ENCODE measurements around the gene SLA2. TPM values are rescaled to one million over a fixed set of nuclear protein-coding genes. Genes with fewer than 3 reads are reported as not detected.
"Not testable (repeated sequence)": the region's sequence is repeated elsewhere in the genome, so short reads cannot be mapped to it uniquely, and the experiment has no call there.

SLA2 gene
- total RNA-seq (ENCODE audit: low replicate concordance), result 0.21 and 0.50 TPM in 2 replicates

- peaks cover 18% of the 10 kb centered on the region for H3K4me1 Mint-ChIP-seq
- H3K27ac ChIP-seq, result peak within 1 kb of the TSS; percentile 41
- H3K36me3 ChIP-seq, result no peaks in the 10 kb centered on the region
- H3K4me1 ChIP-seq, result peaks cover 31% of the 10 kb centered on the region
- no peaks in the 10 kb centered on the region for H3K27me3 ChIP-seq
- peak within 1 kb of the TSS; percentile 55 for H3K4me2 ChIP-seq
- peaks cover 24% of the 10 kb centered on the region for H3F3A ChIP-seq (ENCODE audit: low read depth)
- no peak within 1 kb of the TSS for H3K4me3 Mint-ChIP-seq
- peak within 1 kb of the TSS; percentile 72 for H3K27ac Mint-ChIP-seq
- no peaks in the 10 kb centered on the region for H3K9me3 ChIP-seq (ENCODE audit: low read depth)
- H3K4me3 ChIP-seq, result no peak within 1 kb of the TSS
- no peaks in the 10 kb centered on the region for H3K9me3 Mint-ChIP-seq
- no peak within 1 kb of the TSS for H3K9ac ChIP-seq
- TF ChIP-seq EZH2 (IDR thresholded peaks at IDR 0.05) (no peak), CTCF (IDR thresholded peaks at IDR 0.05) (no peak), EZH2phosphoT487 (IDR thresholded peaks at IDR 0.05) (no peak)
- H4K20me1 ChIP-seq (ENCODE audit: low read depth), result no peaks in the 10 kb centered on the region
- H3K79me2 ChIP-seq (ENCODE audit: low read depth), result no peaks in the 10 kb centered on the region
- H2AFZ ChIP-seq (replicated peaks), result no peak within 1 kb of the TSS
- H3K27me3 Mint-ChIP-seq (ENCODE audit: insufficient read depth, low read depth), result peaks cover 7% of the 10 kb centered on the region
- no peak for DNase-seq (ENCODE audit: low spot score)
- H3K36me3 Mint-ChIP-seq, result no peaks in the 10 kb centered on the region
Observed at GRCh38 chr20:36645998-36646397, at the start of gene SLA2. Gene SLA2 (minus strand): TSS chr20:36646196. CDS start chr20:36641335, 4,861 bp downstream.

GRCh38 chr20:36695467-36695866, 49.5 kb upstream of the SLA2 start:
- not testable (repeated sequence) for H3K9me3 Mint-ChIP-seq; H3K27me3 ChIP-seq; H3K27ac Mint-ChIP-seq; H3K4me1 Mint-ChIP-seq; H3K4me3 Mint-ChIP-seq; DNase-seq (ENCODE audit: low spot score); H3K4me2 ChIP-seq; H3K9ac ChIP-seq; H3K36me3 ChIP-seq; H2AFZ ChIP-seq (replicated peaks); H3K27me3 Mint-ChIP-seq (ENCODE audit: insufficient read depth, low read depth); H3K4me1 ChIP-seq; H3K4me3 ChIP-seq; H3K27ac ChIP-seq; H3K9me3 ChIP-seq (ENCODE audit: low read depth); H3K79me2 ChIP-seq (ENCODE audit: low read depth); H3F3A ChIP-seq (ENCODE audit: low read depth); H4K20me1 ChIP-seq (ENCODE audit: low read depth)
- peaks cover 11% of the 10 kb centered on the region for H3K36me3 Mint-ChIP-seq

GRCh38 chr20:36688630-36689029, 42.6 kb upstream of the SLA2 start:
- Histone ChIP-seq H4K20me1 (ENCODE audit: low read depth) (no peaks in the 10 kb centered on the region), H3K9ac (no peak overlapping the region), H3K79me2 (ENCODE audit: low read depth) (no peaks in the 10 kb centered on the region), H3K9me3 (ENCODE audit: low read depth) (no peaks in the 10 kb centered on the region), H3K4me1 (no peaks in the 10 kb centered on the region), H3F3A (ENCODE audit: low read depth) (peaks cover 5% of the 10 kb centered on the region), H3K4me3 (no peak overlapping the region), H3K27ac (no peak overlapping the region), H3K4me2 (no peak overlapping the region), H3K36me3 (no peaks in the 10 kb centered on the region), H3K27me3 (no peaks in the 10 kb centered on the region), H2AFZ (replicated peaks) (no peak overlapping the region)
- TF ChIP-seq EZH2 (IDR thresholded peaks at IDR 0.05) (no peak), CTCF (IDR thresholded peaks at IDR 0.05) (no peak), EZH2phosphoT487 (IDR thresholded peaks at IDR 0.05) (no peak)
- Mint-ChIP-seq H3K4me1 (no peaks in the 10 kb centered on the region), H3K4me3 (no peak overlapping the region), H3K27me3 (ENCODE audit: insufficient read depth, low read depth) (peaks cover 2% of the 10 kb centered on the region), H3K36me3 (no peaks in the 10 kb centered on the region), H3K9me3 (no peaks in the 10 kb centered on the region), H3K27ac (no peak overlapping the region)
- no peak for DNase-seq (ENCODE audit: low spot score)

GRCh38 chr20:36687850-36688249, 41.9 kb upstream of the SLA2 start:
- Histone ChIP-seq H4K20me1 (ENCODE audit: low read depth) (no peaks in the 10 kb centered on the region), H2AFZ (replicated peaks) (no peak overlapping the region), H3K4me3 (no peak overlapping the region), H3K36me3 (no peaks in the 10 kb centered on the region), H3K9ac (no peak overlapping the region), H3K79me2 (ENCODE audit: low read depth) (no peaks in the 10 kb centered on the region), H3K4me1 (no peaks in the 10 kb centered on the region), H3K27ac (no peak overlapping the region), H3K4me2 (no peak overlapping the region), H3K27me3 (no peaks in the 10 kb centered on the region), H3K9me3 (ENCODE audit: low read depth) (no peaks in the 10 kb centered on the region), H3F3A (ENCODE audit: low read depth) (peaks cover 5% of the 10 kb centered on the region)
- Mint-ChIP-seq H3K4me3 (no peak overlapping the region), H3K4me1 (no peaks in the 10 kb centered on the region), H3K36me3 (no peaks in the 10 kb centered on the region), H3K27ac (no peak overlapping the region), H3K27me3 (ENCODE audit: insufficient read depth, low read depth) (peaks cover 2% of the 10 kb centered on the region), H3K9me3 (no peaks in the 10 kb centered on the region)
- TF ChIP-seq EZH2phosphoT487 (IDR thresholded peaks at IDR 0.05) (no peak), EZH2 (IDR thresholded peaks at IDR 0.05) (no peak), CTCF (IDR thresholded peaks at IDR 0.05) (no peak)
- no peak for DNase-seq (ENCODE audit: low spot score)
